NCI-H187 treated with DMSO at 0.1 percent for 48 hours (cell line): Measurements from ENCODE around the gene MCM3AP.
"Not testable (repeated sequence)": the region's sequence is repeated elsewhere in the genome, so short reads cannot be mapped to it uniquely, and the experiment has no call there.

Experiments
- DNase-seq: peaks from one replicate; lab custom pipeline; 2025; lab: John Stamatoyannopoulos, UW

Gene MCM3AP

GRCh38 chr21:46203203-46203600, 82.2 kb downstream of the MCM3AP start:
- DNase-seq: no peak

- no peak for DNase-seq
Measured at GRCh38 chr21:46202592-46203202, 82.7 kb downstream of the MCM3AP start.

- not testable (repeated sequence) for DNase-seq
Measured at GRCh38 chr21:46200877-46201803, 84.3 kb downstream of the MCM3AP start.

- no peak for DNase-seq
Measured at GRCh38 chr21:46199436-46200373, 85.7 kb downstream of the MCM3AP start.

GRCh38 chr21:46196733-46197132, 88.7 kb downstream of the MCM3AP start:
- no peak for DNase-seq

- no peak for DNase-seq
Measured at GRCh38 chr21:46195595-46196195, 89.7 kb downstream of the MCM3AP start.

- DNase-seq: no peak
Measured at GRCh38 chr21:46194374-46195334, 90.8 kb downstream of the MCM3AP start.

GRCh38 chr21:46193829-46194373, 91.5 kb downstream of the MCM3AP start:
- no peak for DNase-seq

GRCh38 chr21:46191686-46192575, 93.5 kb downstream of the MCM3AP start:
- DNase-seq: no peak

- no peak for DNase-seq
Measured at GRCh38 chr21:46191257-46191685, 94.1 kb downstream of the MCM3AP start.

- no peak for DNase-seq
Measured at GRCh38 chr21:46190491-46191131, 94.8 kb downstream of the MCM3AP start.

- DNase-seq: no peak
Measured at GRCh38 chr21:46189959-46190490, 95.4 kb downstream of the MCM3AP start.

GRCh38 chr21:46189213-46189958, 96.0 kb downstream of the MCM3AP start:
- no peak for DNase-seq

GRCh38 chr21:46188226-46189212, 96.9 kb downstream of the MCM3AP start:
- no peak for DNase-seq

- no peak for DNase-seq
Measured at GRCh38 chr21:46187814-46188213, 97.6 kb downstream of the MCM3AP start.

GRCh38 chr21:46187261-46187660, 98.2 kb downstream of the MCM3AP start:
- DNase-seq: no peak
